SJCRH30 (cell line): ENCODE results near the gene SCNM1. TPM values are rescaled to one million over a fixed set of nuclear protein-coding genes. Genes with fewer than 3 reads are reported as not detected.

Experiments used
- DNase-seq, 2 experiments: peaks; one replicate each; pipeline ENCODE4 v3.0.0-alpha.2; 2015 to 2020
- H3K27ac ChIP-seq: fragments of 250-450 bp; sonication (Bioruptor Pico); 2 replicates; pipeline ENCODE4 v1.5.1; 2020; ENCODE audit warnings: mild to moderate bottlenecking, moderate library complexity
- H3K27me3 ChIP-seq: fragments of 250-450 bp; sonication (Bioruptor Pico); 2 replicates; pipeline ENCODE4 v1.5.1; 2020; ENCODE audit warnings: mild to moderate bottlenecking, moderate library complexity
- H3K36me3 ChIP-seq: fragments of 250-450 bp; sonication (Bioruptor Pico); 2 replicates; pipeline ENCODE4 v1.5.1; 2020; ENCODE audit warnings: mild to moderate bottlenecking, moderate library complexity
- H3K4me1 ChIP-seq: fragments of 250-450 bp; sonication (Bioruptor Pico); 2 replicates; pipeline ENCODE4 v1.5.1; 2020; ENCODE audit warnings: mild to moderate bottlenecking, moderate library complexity
- H3K4me3 ChIP-seq: fragments of 250-450 bp; sonication (Bioruptor Pico); 2 replicates; pipeline ENCODE4 v1.5.1; 2020; ENCODE audit warnings: mild to moderate bottlenecking, moderate library complexity
- H3K9me3 ChIP-seq: fragments of 250-450 bp; sonication (Bioruptor Pico); replicated peaks from 2 replicates; pipeline ENCODE4 v1.5.1; 2020; ENCODE audit warnings: mild to moderate bottlenecking, moderate library complexity
- total RNA-seq: library from RNA; depleted of rRNA; stranded (reverse); fragments of >200 nt; shearing (Covaris generic); gene quantifications from 2 replicates; pipeline ENCODE4 v1.2.3, GENCODE V29; 2014; rRNA removed

The SCNM1 gene
- total RNA-seq: 48.9 and 57.8 TPM in 2 replicates

GRCh38 chr1:151165738-151166504, at the start of gene SCNM1, which contains the start of gene LYSMD1:
SCNM1 (plus strand) TSS chr1:151166144; CDS start chr1:151166153, 9 bp downstream.
LYSMD1 (minus strand) TSS chr1:151165902; CDS start chr1:151165258, 644 bp downstream.
- Histone ChIP-seq H3K4me1 (no peaks in the 10 kb centered on the region), H3K4me3 (peak within 1 kb of the TSS; percentile 76), H3K9me3 (no peaks in the 10 kb centered on the region), H3K27ac (peak within 1 kb of the TSS; percentile 42), H3K36me3 (peaks cover 16% of the 10 kb centered on the region; the same call in 1 of the 2 replicates), H3K27me3 (no peaks in the 10 kb centered on the region)
- peak; percentile 96 to 97 for DNase-seq

- no peaks in the 10 kb centered on the region for H3K9me3 ChIP-seq
- H3K36me3 ChIP-seq: no peaks in the 10 kb centered on the region
- H3K4me1 ChIP-seq: no peaks in the 10 kb centered on the region
- H3K4me3 ChIP-seq: no peak overlapping the region
- no peak overlapping the region for H3K27ac ChIP-seq
- no peaks in the 10 kb centered on the region for H3K27me3 ChIP-seq
- no peak for DNase-seq
Measured at GRCh38 chr1:151124763-151125403, 41.1 kb upstream of the SCNM1 start.

- no peak for DNase-seq
- Histone ChIP-seq H3K9me3 (no peaks in the 10 kb centered on the region), H3K4me3 (no peak overlapping the region), H3K4me1 (no peaks in the 10 kb centered on the region), H3K27me3 (no peaks in the 10 kb centered on the region), H3K27ac (no peak overlapping the region), H3K36me3 (peaks cover 3% of the 10 kb centered on the region; the same call in 1 of the 2 replicates)
Measured at GRCh38 chr1:151128800-151129199, 37.1 kb upstream of the SCNM1 start.

- Histone ChIP-seq H3K9me3 (no peaks in the 10 kb centered on the region), H3K4me1 (no peaks in the 10 kb centered on the region), H3K36me3 (peaks cover 9% of the 10 kb centered on the region; the same call in 1 of the 2 replicates), H3K27me3 (no peaks in the 10 kb centered on the region), H3K4me3 (no peak overlapping the region), H3K27ac (no peak overlapping the region)
- no peak for DNase-seq
Measured at GRCh38 chr1:151130987-151131586, 34.9 kb upstream of the SCNM1 start.

- DNase-seq: no peak
- H3K27ac ChIP-seq: no peak overlapping the region
Measured at GRCh38 chr1:151131701-151132334, 34.1 kb upstream of the SCNM1 start.

GRCh38 chr1:151132335-151133017, 33.5 kb upstream of the SCNM1 start:
- Histone ChIP-seq H3K9me3 (no peaks in the 10 kb centered on the region), H3K4me3 (no peak overlapping the region), H3K36me3 (peaks cover 9% of the 10 kb centered on the region; the same call in 1 of the 2 replicates), H3K4me1 (no peaks in the 10 kb centered on the region), H3K27ac (no peak overlapping the region), H3K27me3 (no peaks in the 10 kb centered on the region)
- DNase-seq: no peak

More at GRCh38 chr1:151131701-151132334, 34.1 kb upstream of the SCNM1 start:
- Histone ChIP-seq H3K36me3 (peaks cover 9% of the 10 kb centered on the region; the same call in 1 of the 2 replicates), H3K4me3 (no peak overlapping the region), H3K4me1 (no peaks in the 10 kb centered on the region), H3K9me3 (no peaks in the 10 kb centered on the region), H3K27me3 (no peaks in the 10 kb centered on the region)

- DNase-seq: no peak
- Histone ChIP-seq H3K9me3 (no peaks in the 10 kb centered on the region), H3K4me1 (no peaks in the 10 kb centered on the region), H3K36me3 (peaks cover 9% of the 10 kb centered on the region; the same call in 1 of the 2 replicates), H3K27me3 (no peaks in the 10 kb centered on the region), H3K4me3 (no peak overlapping the region), H3K27ac (no peak overlapping the region)
Measured at GRCh38 chr1:151133018-151133806, 32.7 kb upstream of the SCNM1 start.

- Histone ChIP-seq H3K9me3 (no peaks in the 10 kb centered on the region), H3K36me3 (peaks cover 9% of the 10 kb centered on the region; the same call in 1 of the 2 replicates), H3K27me3 (no peaks in the 10 kb centered on the region), H3K4me1 (no peaks in the 10 kb centered on the region), H3K4me3 (no peak overlapping the region), H3K27ac (no peak overlapping the region)
- DNase-seq: no peak
Measured at GRCh38 chr1:151134396-151134795, 31.5 kb upstream of the SCNM1 start.

GRCh38 chr1:151134991-151135390, 31.0 kb upstream of the SCNM1 start:
- Histone ChIP-seq H3K27me3 (no peaks in the 10 kb centered on the region), H3K36me3 (peaks cover 9% of the 10 kb centered on the region; the same call in 1 of the 2 replicates), H3K4me1 (no peaks in the 10 kb centered on the region), H3K27ac (no peak overlapping the region), H3K9me3 (no peaks in the 10 kb centered on the region), H3K4me3 (no peak overlapping the region)
- no peak for DNase-seq

GRCh38 chr1:151135433-151136385, 30.2 kb upstream of the SCNM1 start:
- no peaks in the 10 kb centered on the region for H3K27me3 ChIP-seq

GRCh38 chr1:151137789-151138188, 28.2 kb upstream of the SCNM1 start:
- H3K27me3 ChIP-seq: no peaks in the 10 kb centered on the region
- peaks cover 12% of the 10 kb centered on the region for H3K4me1 ChIP-seq
- H3K36me3 ChIP-seq: peaks cover 9% of the 10 kb centered on the region; the same call in 1 of the 2 replicates
- DNase-seq: no peak
- H3K27ac ChIP-seq: no peak overlapping the region
- no peaks in the 10 kb centered on the region for H3K9me3 ChIP-seq
- H3K4me3 ChIP-seq: no peak overlapping the region

More at GRCh38 chr1:151135433-151136385, 30.2 kb upstream of the SCNM1 start:
- Histone ChIP-seq H3K36me3 (peaks cover 9% of the 10 kb centered on the region; the same call in 1 of the 2 replicates), H3K4me1 (no peaks in the 10 kb centered on the region), H3K4me3 (no peak overlapping the region), H3K9me3 (no peaks in the 10 kb centered on the region), H3K27ac (no peak overlapping the region)
- no peak for DNase-seq

- Histone ChIP-seq H3K4me1 (peaks cover 29% of the 10 kb centered on the region), H3K27me3 (no peaks in the 10 kb centered on the region), H3K27ac (peak overlapping the region; percentile 93), H3K36me3 (no peaks in the 10 kb centered on the region), H3K4me3 (peak overlapping the region; percentile 20), H3K9me3 (no peaks in the 10 kb centered on the region)
- DNase-seq: peak; percentile 95 to 96
Measured at GRCh38 chr1:151142411-151143056, 23.4 kb upstream of the SCNM1 start.
